OCI-LY1 (cell line): Measurements from ENCODE around the gene TNFRSF17.

Source experiments
- H2AFZ ChIP-seq: fragments of 200-600 bp; sonication (generic), shearing (Covaris generic); 2 replicates; pipeline ENCODE4 v1.6.0; 2014; ENCODE audit warnings: antibody characterized with exemption, mild to moderate bottlenecking, low read length
- H3F3A ChIP-seq: fragments of 200-600 bp; sonication (generic), shearing (Covaris generic); 2 replicates; pipeline ENCODE4 v1.6.0; 2014; ENCODE audit warnings: mild to moderate bottlenecking, antibody characterized with exemption, low read length, moderate library complexity; ENCODE audit not compliant: insufficient read depth
- H3K27ac ChIP-seq: fragments of 200-600 bp; sonication (generic); 2 replicates; pipeline ENCODE4 v1.5.1; 2014; ENCODE audit warnings: low read length, mixed run types, mild to moderate bottlenecking, low read depth; ENCODE audit not compliant: poor library complexity, severe bottlenecking
- H3K27me3 ChIP-seq: fragments of 200-600 bp; sonication (generic); 2 replicates; pipeline ENCODE4 v1.6.0; 2014; ENCODE audit warnings: antibody characterized with exemption, mild to moderate bottlenecking, low read length, moderate library complexity; ENCODE audit not compliant: insufficient read depth
- H3K36me3 ChIP-seq: fragments of 200-600 bp; sonication (generic); 2 replicates; pipeline ENCODE4 v1.6.1; 2014; ENCODE audit warnings: mild to moderate bottlenecking, antibody characterized with exemption, low read length, moderate library complexity, mixed read lengths; ENCODE audit not compliant: insufficient read depth
- H3K4me1 ChIP-seq: fragments of 200-600 bp; sonication (generic); 2 replicates; pipeline ENCODE4 v1.5.1; 2014; ENCODE audit warnings: mild to moderate bottlenecking, low read length, moderate library complexity; ENCODE audit not compliant: insufficient read depth, severe bottlenecking
- H3K4me2 ChIP-seq: fragments of 200-600 bp; sonication (generic), shearing (Covaris generic); 2 replicates; pipeline ENCODE4 v1.6.1; 2014; ENCODE audit warnings: low read length
- H3K4me3 ChIP-seq: fragments of 200-600 bp; sonication (generic); 2 replicates; pipeline ENCODE4 v1.5.1; 2014; ENCODE audit warnings: low read length, low read depth, mild to moderate bottlenecking, mixed read lengths; ENCODE audit not compliant: poor library complexity, severe bottlenecking
- H3K79me2 ChIP-seq: fragments of 200-600 bp; shearing (Covaris generic); 2 replicates; pipeline ENCODE4 v1.6.1; 2016; ENCODE audit warnings: mixed run types, low read length, mixed read lengths; ENCODE audit not compliant: insufficient read depth
- H3K9ac ChIP-seq: fragments of 200-600 bp; sonication (generic), shearing (Covaris generic); 2 replicates; pipeline ENCODE4 v1.6.1; 2014; ENCODE audit warnings: mild to moderate bottlenecking, low read length, mixed read lengths
- H3K9me2 ChIP-seq: fragments of 200-600 bp; sonication (generic), shearing (Covaris generic); 2 replicates; pipeline ENCODE4 v1.6.1; 2014; ENCODE audit warnings: low read depth, mild to moderate bottlenecking, low read length, mixed read lengths
- H3K9me3 ChIP-seq: fragments of 200-600 bp; shearing (Covaris generic); 2 replicates; pipeline ENCODE4 v1.6.1; 2014; ENCODE audit warnings: low read length, mixed read lengths
- H4K20me1 ChIP-seq: fragments of 200-600 bp; sonication (generic), shearing (Covaris generic); 2 replicates; pipeline ENCODE4 v1.6.0; 2016; ENCODE audit warnings: mild to moderate bottlenecking, low read length; ENCODE audit not compliant: insufficient read depth
- EZH2 ChIP-seq: fragments of 200-600 bp; sonication (generic), shearing (Covaris generic); IDR thresholded peaks from 2 replicates; pipeline ENCODE4 v1.8.0; 2017; ENCODE audit warnings: borderline replicate concordance, mixed run types, mild to moderate bottlenecking, antibody characterized with exemption, low read length, moderate library complexity, mixed read lengths
- TF ChIP-seq, protein P1 (sequence below): fragments of 200-600 bp; sonication (generic), shearing (Covaris generic); IDR thresholded peaks from 2 replicates; pipeline ENCODE4 v1.5.1; 2017; ENCODE audit warnings: mild to moderate bottlenecking, antibody characterized with exemption, low read length, moderate library complexity, mixed read lengths

The TNFRSF17 gene

DNA sequence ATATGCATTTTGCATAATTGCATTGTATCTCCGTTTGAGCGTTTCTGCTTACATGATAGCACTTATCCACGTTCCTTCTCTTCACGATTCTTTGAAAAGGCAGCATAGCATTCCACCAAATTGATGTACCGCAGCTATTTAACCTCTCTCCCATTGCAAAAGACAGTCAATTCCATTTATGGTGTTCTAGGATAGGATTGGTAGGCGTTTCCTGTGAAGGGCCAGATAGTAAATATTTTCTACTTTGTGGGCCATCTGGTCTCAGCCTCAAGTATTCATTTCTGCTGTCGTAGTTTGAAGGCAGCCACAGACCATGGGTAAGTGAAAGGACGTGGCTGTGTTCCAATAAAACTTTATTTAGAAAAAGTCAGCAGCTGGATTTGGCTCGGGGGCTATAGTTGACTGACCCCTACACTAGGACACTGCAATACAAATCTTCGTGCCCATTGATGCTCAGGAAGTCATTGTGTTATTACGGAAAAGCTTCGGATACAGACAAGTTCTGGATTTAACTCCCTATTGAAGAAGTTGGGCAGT lies 21.6 kb downstream of the TNFRSF17 start:
- H3K4me1 ChIP-seq: peaks cover 47% of the 10 kb centered on the region
- H3K79me2 ChIP-seq: peaks cover 46% of the 10 kb centered on the region
- no peak overlapping the region for H3K9ac ChIP-seq
- H3F3A ChIP-seq: no peaks in the 10 kb centered on the region
- H3K4me3 ChIP-seq: no peak overlapping the region
- H3K9me2 ChIP-seq: no peaks in the 10 kb centered on the region
- H4K20me1 ChIP-seq: no peaks in the 10 kb centered on the region
- H2AFZ ChIP-seq: no peak overlapping the region
- peak overlapping the region; percentile 0 for H3K27ac ChIP-seq
- no peaks in the 10 kb centered on the region for H3K9me3 ChIP-seq
- peaks cover 13% of the 10 kb centered on the region for H3K36me3 ChIP-seq
- no peaks in the 10 kb centered on the region for H3K27me3 ChIP-seq
- TF ChIP-seq, protein P1, sequence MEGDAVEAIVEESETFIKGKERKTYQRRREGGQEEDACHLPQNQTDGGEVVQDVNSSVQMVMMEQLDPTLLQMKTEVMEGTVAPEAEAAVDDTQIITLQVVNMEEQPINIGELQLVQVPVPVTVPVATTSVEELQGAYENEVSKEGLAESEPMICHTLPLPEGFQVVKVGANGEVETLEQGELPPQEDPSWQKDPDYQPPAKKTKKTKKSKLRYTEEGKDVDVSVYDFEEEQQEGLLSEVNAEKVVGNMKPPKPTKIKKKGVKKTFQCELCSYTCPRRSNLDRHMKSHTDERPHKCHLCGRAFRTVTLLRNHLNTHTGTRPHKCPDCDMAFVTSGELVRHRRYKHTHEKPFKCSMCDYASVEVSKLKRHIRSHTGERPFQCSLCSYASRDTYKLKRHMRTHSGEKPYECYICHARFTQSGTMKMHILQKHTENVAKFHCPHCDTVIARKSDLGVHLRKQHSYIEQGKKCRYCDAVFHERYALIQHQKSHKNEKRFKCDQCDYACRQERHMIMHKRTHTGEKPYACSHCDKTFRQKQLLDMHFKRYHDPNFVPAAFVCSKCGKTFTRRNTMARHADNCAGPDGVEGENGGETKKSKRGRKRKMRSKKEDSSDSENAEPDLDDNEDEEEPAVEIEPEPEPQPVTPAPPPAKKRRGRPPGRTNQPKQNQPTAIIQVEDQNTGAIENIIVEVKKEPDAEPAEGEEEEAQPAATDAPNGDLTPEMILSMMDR: no peak
- no peak for TF ChIP-seq EZH2
- H3K4me2 ChIP-seq: no peak overlapping the region

DNA sequence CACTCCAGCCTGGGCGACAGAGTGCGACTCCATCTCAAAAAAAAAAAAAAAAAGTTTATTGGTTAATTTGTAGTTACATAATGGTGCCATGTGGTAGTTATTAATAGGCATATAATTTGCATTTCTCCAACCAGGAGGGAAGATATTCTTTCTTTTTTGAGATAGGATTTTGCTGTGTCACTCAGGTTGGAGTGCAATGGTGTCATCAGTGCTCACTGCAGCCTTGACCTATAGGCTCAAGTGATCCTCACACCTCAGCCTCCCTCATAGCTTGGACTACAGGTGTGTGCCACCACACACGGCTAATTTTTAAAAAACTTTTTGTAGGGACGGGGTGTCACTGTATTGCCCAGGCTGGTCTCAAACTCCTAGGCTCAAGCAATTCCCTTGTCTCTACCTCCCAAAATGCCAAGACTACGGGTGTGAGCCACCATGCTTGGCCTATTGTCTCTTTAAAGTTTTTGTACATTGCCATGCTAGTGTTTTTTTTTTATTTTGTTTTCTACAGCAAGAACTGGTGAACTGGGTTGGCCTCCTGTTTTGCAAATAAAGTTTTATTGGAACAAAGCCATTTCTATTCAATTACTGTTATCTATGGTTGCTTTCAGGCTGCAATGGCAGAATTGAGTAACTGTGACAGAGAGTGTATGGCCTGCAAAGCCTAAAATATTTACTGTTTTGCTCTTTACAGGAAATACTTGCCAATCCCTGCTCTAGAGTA lies 23.4 kb downstream of the TNFRSF17 start:
- Histone ChIP-seq H3K9me2 (no peaks in the 10 kb centered on the region), H3K4me1 (peaks cover 38% of the 10 kb centered on the region), H3K9ac (no peak overlapping the region), H2AFZ (no peak overlapping the region), H3K27me3 (no peaks in the 10 kb centered on the region), H3K9me3 (no peaks in the 10 kb centered on the region), H3F3A (no peaks in the 10 kb centered on the region), H3K27ac (no peak overlapping the region), H4K20me1 (no peaks in the 10 kb centered on the region), H3K36me3 (peaks cover 13% of the 10 kb centered on the region), H3K4me2 (no peak overlapping the region), H3K4me3 (no peak overlapping the region), H3K79me2 (peaks cover 36% of the 10 kb centered on the region)
- TF ChIP-seq EZH2: no peak
- TF ChIP-seq, protein P1: no peak

DNA sequence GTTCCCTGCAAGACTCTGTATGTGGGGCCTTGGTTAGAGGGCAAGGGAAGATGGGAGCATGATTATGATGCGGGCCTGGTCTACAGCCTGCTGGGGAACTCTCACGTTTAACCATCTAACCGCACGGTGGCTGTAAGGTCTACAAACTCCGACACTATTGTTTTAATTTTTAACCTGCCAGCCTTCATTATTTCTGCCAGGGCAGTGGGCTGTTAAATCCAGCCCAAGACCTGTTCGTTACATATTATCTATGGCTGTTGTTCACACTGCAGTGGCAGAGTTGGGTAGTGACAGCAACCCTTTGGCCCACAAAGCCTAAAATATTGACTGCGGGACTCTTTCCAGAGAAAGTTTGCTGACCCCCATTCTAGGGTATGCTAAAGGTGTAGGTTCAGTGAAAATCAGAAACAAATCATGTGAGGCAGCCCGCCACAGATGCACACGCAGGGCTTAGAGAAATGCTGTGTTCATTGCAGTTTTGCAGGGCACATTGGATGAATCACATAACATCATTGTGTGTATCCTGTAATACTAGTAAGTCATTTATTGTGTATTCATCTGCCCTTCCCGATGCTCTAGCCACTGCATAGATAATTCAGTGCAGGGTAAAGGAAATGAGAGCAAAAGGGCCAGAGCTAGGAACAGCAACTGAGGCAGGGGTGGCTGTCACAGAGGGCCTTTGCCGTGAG lies 25.8 kb downstream of the TNFRSF17 start:
- Histone ChIP-seq H3K4me2 (no peak overlapping the region), H3K9ac (no peak overlapping the region), H3K4me3 (no peak overlapping the region), H2AFZ (no peak overlapping the region), H3K4me1 (peaks cover 58% of the 10 kb centered on the region), H3K9me2 (no peaks in the 10 kb centered on the region), H3K36me3 (peaks cover 13% of the 10 kb centered on the region), H3K27me3 (no peaks in the 10 kb centered on the region), H3K79me2 (peaks cover 26% of the 10 kb centered on the region; the same call in 1 of the 2 replicates), H4K20me1 (no peaks in the 10 kb centered on the region), H3K9me3 (no peaks in the 10 kb centered on the region), H3F3A (no peaks in the 10 kb centered on the region), H3K27ac (no peak overlapping the region)
- TF ChIP-seq EZH2: no peak
- TF ChIP-seq, protein P1: no peak
